Kidney capillary endothelial cell (primary cell): ENCODE data around the gene MAML2.

ENCODE experiments used
- DNase-seq: peaks from one replicate; pipeline ENCODE4 v3.0.0-alpha.2; 2018; ENCODE audit warnings: low spot score

Gene MAML2

DNA sequence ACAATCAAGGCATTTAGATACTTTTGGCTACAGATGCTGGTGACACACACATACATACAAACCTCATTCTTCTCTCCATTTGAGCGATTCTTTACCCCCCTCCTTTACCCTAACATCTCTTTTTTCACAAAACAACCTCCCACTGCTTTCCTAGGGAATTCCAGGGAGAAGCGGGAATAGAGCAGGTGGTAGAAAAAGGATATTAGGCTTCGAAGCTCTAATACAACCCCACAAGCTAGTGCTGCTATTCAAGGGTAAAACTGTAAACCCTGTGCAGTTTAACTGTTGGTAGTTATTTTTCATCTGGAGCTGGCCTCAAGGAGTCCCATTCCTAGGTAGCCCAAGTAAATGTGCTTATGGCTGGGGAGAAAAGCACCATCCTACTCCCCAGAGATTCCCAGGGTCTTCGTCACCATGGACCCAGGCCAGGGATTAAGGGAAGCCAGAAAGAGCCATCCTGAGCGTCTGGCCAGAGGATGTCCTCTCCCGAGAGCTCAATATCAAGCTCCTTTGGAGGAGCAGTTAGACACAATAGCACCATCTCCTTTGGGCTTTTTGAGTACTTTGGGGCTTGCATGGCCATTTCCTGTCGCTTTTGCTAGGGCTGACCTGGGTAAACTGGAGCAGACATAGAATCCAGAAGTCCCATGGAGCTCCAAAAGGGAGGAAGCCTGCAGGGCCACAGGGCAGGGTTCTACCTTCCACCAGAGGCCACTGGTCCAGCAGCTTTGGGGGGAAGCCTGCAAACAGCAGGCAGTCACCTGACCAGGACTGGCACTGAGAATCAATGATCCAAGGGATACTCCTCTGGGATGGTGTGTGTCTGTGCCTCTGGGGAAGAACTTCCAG lies 3.1 kb downstream of the MAML2 start:
- DNase-seq = no peak

GRCh38 chr11:96338910-96339705 lies 3.9 kb downstream of the MAML2 start:
- DNase-seq = no peak

DNA sequence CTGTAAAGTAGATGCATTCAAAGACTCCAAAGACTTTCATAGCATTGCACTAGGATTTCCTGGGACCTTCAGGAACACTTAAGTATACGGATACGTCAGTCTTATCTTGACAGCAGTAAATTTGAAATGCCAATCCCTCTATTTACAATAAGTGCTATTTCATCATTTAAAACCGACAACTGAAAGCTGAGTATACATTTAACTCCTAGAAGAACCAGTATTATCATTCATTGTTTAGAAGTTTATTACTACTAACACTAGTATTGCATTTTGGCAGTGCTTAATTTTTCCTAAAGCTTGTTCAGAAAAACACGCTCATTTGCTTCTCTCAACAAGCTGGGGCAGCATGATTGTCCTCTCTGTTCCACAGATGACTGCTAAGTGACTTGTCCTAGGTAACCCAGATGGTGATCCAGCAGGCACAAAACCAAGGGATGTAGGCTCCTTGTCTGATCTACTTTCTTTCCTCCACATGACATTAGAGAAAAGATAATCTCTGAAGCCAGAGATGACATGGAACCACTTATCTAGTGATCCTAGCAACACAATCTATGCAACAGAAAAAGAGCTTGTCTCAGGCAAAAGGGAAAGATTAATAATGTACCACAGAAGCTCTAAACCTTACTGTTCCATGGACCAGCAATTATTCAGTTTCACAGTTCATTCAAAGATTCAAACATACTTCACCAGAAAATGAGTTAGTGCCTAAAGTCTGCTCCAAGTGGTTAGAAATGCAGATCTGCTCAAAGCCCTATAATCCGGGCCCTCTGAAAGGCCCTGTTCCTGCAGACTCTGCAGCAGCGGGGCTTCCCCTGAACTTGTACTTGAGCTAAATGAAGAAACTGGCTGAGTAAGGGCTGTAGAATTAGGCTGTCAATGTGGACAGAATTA lies 5.2 kb downstream of the MAML2 start:
- DNase-seq = no peak

- no peak for DNase-seq
These were observed 7.6 kb downstream of the MAML2 start for GRCh38 chr11:96335388-96335787.

- DNase-seq = no peak
These were observed 8.8 kb downstream of the MAML2 start for GRCh38 chr11:96334219-96334618.

DNA sequence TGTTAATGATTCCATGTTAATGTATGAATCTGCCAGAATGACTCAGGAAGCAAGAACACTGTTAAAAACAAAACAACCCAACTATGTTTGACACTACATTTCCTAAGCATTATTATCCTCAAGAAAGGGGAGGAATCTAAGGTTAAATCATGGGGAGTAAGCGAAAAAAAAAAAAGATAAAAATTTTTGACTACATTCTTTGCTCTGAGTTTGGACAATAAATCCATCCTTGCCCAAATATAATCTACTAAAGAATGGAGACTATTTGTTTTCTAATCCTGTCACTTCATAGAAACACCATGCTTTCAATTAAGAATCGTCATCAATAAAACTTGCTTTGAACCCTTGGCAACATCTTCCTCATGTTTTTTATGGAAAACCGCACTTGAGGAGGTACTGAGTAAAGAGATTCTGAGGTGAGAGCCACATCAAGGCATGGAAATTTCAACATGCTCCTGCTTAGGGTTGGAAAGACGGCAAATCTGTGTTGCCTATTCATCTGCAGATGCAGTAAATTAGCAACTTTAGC lies 9.7 kb downstream of the MAML2 start:
- DNase-seq = no peak

DNA sequence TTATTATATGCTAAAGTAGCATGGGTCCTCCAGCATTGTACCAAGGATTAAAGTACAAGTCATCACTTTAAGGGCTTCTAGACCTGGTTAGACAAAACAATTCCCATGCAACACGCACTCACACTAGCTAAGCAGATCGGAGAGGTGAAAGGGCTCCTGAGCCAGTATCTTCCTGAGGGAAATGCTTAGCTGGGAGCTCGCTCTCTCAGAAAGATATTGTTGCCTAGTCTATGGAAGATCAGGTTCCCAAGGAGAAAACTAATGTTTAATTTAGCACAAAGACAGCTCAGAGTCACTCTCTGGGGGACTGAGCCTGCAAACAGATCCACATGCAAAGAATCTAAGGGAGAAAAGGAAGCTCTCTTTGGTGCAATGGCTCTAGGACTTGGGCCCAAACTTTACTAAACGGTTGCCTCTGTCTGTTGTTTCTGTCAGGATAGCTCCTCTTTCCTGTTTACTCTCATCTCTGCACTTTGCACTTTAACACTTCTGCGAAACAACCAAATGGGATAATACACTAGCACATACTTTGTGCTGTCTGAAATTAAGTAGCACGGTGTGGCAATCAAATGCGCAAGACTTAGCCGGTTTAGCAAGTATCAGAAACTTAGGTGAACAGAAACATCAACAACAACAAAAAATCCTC lies 10.7 kb downstream of the MAML2 start:
- no peak for DNase-seq

DNA sequence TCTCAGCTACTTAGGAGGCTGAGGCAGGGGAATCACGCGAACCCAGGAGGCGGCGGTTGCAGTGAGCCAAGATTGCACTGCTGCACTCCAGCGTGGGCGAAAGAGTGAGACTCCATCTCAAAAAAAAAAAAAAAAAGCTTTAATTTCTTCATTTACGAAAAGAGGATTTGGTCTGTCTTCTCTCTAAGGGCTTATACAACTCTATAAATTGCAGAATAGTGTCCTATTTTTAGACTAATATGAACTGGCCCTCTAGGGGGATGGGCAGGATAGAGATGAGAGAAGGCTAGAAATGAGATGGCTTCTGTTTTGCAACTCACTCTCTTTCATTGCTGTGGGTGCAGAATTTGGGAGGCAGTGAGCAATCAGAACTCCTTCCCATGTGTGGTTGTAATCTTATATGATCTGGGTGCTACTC lies 11.3 kb downstream of the MAML2 start:
- DNase-seq = no peak

DNA sequence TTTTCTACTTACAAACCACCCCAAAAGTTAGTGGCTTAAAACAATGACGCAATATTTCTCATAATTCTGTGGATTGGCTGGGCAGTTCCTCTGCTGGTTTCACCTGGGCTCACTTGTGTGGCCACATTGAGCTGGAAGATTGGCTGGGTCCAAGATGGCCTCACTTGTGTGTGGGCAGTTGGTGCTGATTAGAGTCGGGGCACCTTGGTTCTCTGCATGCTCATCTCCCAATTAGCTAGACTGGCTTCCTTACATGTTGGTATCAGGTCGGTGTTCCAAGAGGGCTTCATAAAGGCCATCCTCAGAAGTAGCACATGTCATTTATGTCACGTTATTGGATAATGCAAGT lies 12.5 kb downstream of the MAML2 start:
- DNase-seq = no peak

- no peak for DNase-seq
These were observed 13.0 kb downstream of the MAML2 start for GRCh38 chr11:96329855-96330510.

DNA sequence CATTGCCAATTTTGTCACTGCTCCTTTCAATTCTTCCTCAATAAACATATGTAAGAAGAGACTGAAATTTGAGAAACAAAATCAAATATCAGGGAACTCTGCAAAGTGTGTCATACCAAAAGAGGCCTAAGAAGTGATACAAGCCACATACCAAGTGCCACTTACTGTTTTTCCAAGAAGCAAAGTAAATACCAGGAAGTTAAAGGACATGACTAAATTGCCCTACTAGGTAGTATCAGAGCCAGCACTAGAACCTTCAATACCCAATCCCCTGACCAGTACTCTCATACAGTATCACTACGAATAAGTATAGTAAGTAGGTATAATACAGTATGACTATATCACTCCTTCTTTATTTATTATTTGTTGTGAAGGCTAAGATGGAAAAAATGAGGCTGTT lies 13.6 kb downstream of the MAML2 start:
- DNase-seq = no peak

GRCh38 chr11:96328395-96329010 lies 14.5 kb downstream of the MAML2 start:
- no peak for DNase-seq

- no peak for DNase-seq
These were observed 16.0 kb downstream of the MAML2 start for GRCh38 chr11:96326959-96327358.

DNA sequence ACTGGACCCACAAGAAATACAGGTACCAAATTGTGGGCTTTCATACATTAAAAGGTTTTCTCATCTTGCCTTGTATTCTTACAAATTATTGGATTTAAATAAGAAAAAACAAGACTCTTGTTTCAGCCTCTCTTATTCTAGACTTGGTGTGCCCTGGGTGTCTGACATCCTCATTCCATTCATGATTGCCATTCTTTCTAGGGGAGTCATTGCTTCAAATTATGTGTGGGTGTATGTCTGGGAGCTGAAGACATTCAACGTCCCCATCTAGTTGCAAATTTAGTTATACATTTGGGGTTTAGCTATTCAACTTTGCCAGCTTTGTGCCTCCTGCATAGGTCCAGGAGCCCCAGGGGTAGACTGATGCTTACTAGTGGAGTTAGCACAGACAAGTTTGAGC lies 18.1 kb downstream of the MAML2 start:
- no peak for DNase-seq

DNA sequence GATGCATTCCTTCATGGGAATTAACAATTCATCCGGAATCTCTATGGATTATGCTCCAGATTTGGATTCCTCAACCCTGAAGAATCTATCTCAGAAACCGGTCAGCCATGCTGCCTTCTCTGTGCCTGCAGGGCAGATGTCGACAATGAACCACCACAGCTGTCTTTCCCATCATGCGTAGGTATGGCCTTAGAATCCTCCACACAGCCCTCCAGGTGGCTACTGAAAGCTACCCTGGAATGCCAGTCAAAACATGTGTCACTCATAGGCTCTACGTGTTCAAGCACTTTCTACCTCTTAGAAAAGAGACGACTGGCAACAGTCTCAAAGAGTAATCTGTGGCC lies 19.4 kb downstream of the MAML2 start:
- DNase-seq = no peak

- no peak for DNase-seq
These were observed 20.0 kb downstream of the MAML2 start for GRCh38 chr11:96322775-96323641.

GRCh38 chr11:96321091-96321490 lies 21.9 kb downstream of the MAML2 start:
- no peak for DNase-seq

DNA sequence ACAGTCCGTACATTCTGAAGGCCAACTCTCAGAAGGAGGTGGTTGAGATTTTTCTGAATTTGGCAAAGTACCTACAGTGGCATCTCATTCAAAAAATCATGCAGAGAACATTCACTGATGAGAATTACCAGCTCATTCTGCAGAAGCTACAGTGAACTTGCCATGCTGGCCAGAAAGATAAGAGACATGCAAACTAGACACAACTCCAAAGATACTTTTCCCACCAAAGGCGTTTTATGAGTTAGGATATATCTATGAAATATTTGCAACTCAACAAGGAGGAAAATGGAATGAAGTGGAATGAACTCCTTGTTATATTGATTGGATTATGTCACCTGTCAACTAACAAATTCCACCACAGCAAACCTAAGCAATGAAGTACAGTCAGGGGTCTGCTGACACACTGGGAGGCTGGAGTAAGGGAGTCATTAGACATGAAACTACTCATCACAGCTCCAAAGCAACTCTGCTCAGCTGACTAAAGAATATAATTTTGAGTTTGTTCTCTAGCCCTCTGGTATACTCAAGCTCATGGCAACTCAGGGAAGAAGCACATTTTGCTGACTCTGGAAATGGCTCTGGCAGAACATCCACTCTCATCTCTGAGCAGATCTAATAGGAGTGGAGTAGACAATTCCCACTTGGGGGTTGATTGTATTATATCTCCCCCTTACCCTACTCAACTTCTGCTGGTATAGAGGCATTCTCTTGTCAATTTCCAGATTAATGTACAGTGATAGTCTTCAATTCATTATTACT lies 22.9 kb downstream of the MAML2 start:
- no peak for DNase-seq

DNA sequence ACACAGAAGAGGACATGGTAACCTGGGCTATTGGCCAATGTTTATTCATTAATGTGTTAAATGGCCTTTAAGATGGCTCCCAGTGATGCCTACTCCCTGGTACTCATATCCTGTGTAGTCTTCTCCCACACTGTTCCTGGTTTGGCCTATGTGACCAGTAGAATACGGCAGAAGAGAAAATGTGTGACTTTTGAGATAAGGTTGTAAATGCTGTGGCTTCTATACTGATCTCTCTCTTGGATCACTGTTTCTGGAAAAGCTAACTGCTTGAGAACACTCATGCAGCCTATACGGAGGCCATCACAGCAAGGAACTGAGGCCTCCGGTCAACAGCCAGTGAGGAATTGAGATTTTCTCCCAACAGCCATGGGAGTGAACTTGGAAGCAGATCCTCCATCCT lies 24.1 kb downstream of the MAML2 start:
- no peak for DNase-seq
